ENCODE results near the gene PHPT1. TPM values are rescaled to one million over a fixed set of nuclear protein-coding genes. Genes with fewer than 3 reads are reported as not detected.

Gene PHPT1
- total RNA-seq, 1 donor from 2014 or later = 142 TPM

- TF ChIP-seq CTCF (IDR thresholded peaks at IDR 0.05) = no peak
- Mint-ChIP-seq H3K27me3 (ENCODE audit: unreplicated experiment) (no peaks in the 10 kb centered on the region), H3K9me3 (ENCODE audit: unreplicated experiment) (no peaks in the 10 kb centered on the region), H3K4me3 (ENCODE audit: unreplicated experiment) (no peak overlapping the region), H3K4me1 (ENCODE audit: unreplicated experiment) (peaks cover 4% of the 10 kb centered on the region), H3K36me3 (ENCODE audit: unreplicated experiment) (no peaks in the 10 kb centered on the region), H3K27ac (ENCODE audit: unreplicated experiment) (no peak overlapping the region)
- DNase-seq (ENCODE audit: extremely low spot score, unreplicated experiment) = no peak
These were observed 25.8 kb upstream of the PHPT1 start for GRCh38 chr9:136823136-136824046.

GRCh38 chr9:136824496-136825225 lies 24.5 kb upstream of the PHPT1 start:
- peaks cover 4% of the 10 kb centered on the region for H3K4me1 Mint-ChIP-seq (ENCODE audit: unreplicated experiment)
- no peak overlapping the region for H3K4me3 Mint-ChIP-seq (ENCODE audit: unreplicated experiment)
- H3K9me3 Mint-ChIP-seq (ENCODE audit: unreplicated experiment) = no peaks in the 10 kb centered on the region

GRCh38 chr9:136825295-136826187 lies 23.7 kb upstream of the PHPT1 start:
- Mint-ChIP-seq H3K27me3 (ENCODE audit: unreplicated experiment) (no peaks in the 10 kb centered on the region), H3K36me3 (ENCODE audit: unreplicated experiment) (peaks cover 4% of the 10 kb centered on the region), H3K4me3 (ENCODE audit: unreplicated experiment) (no peak overlapping the region), H3K9me3 (ENCODE audit: unreplicated experiment) (no peaks in the 10 kb centered on the region), H3K27ac (ENCODE audit: unreplicated experiment) (no peak overlapping the region), H3K4me1 (ENCODE audit: unreplicated experiment) (peaks cover 4% of the 10 kb centered on the region)
- no peak for TF ChIP-seq CTCF (IDR thresholded peaks at IDR 0.05)
- DNase-seq (ENCODE audit: extremely low spot score, unreplicated experiment) = no peak

More at GRCh38 chr9:136824496-136825225, 24.5 kb upstream of the PHPT1 start:
- no peak for DNase-seq (ENCODE audit: extremely low spot score, unreplicated experiment)
- H3K27ac Mint-ChIP-seq (ENCODE audit: unreplicated experiment) = no peak overlapping the region
- H3K27me3 Mint-ChIP-seq (ENCODE audit: unreplicated experiment) = no peaks in the 10 kb centered on the region
- TF ChIP-seq CTCF (IDR thresholded peaks at IDR 0.05) = no peak
- peaks cover 4% of the 10 kb centered on the region for H3K36me3 Mint-ChIP-seq (ENCODE audit: unreplicated experiment)

- DNase-seq (ENCODE audit: extremely low spot score, unreplicated experiment) = no peak
- Mint-ChIP-seq H3K27me3 (ENCODE audit: unreplicated experiment) (no peaks in the 10 kb centered on the region), H3K9me3 (ENCODE audit: unreplicated experiment) (no peaks in the 10 kb centered on the region), H3K4me3 (ENCODE audit: unreplicated experiment) (no peak overlapping the region), H3K36me3 (ENCODE audit: unreplicated experiment) (peaks cover 4% of the 10 kb centered on the region), H3K4me1 (ENCODE audit: unreplicated experiment) (no peaks in the 10 kb centered on the region), H3K27ac (ENCODE audit: unreplicated experiment) (no peak overlapping the region)
- TF ChIP-seq CTCF (IDR thresholded peaks at IDR 0.05) = no peak
These were observed 23.0 kb upstream of the PHPT1 start for GRCh38 chr9:136826188-136826541.
